ENCODE data around the gene HFM1. TPM values are rescaled to one million over a fixed set of nuclear protein-coding genes. Genes with fewer than 3 reads are reported as not detected.
"Not testable (repeated sequence)": the region's sequence is repeated elsewhere in the genome, so short reads cannot be mapped to it uniquely, and the experiment has no call there.

The HFM1 gene
- polyA plus RNA-seq, 1 donor (not counting 4 experiments of a cell fraction or from before 2014, with no cell fraction given), result not detected

GRCh38 chr1:91428182-91428798 is 23.7 kb upstream of the HFM1 start:
- Histone ChIP-seq H3K4me3 (ENCODE audit: control insufficient read depth in 2 of 3, extremely low read depth in 1 of 3, insufficient read depth in 2 of 3, low read depth in 1 of 3, low read length in 3 of 3) (no peak overlapping the region), H3K9ac (ENCODE audit: control insufficient read depth, extremely low read depth, insufficient read depth, low read length) (no peak overlapping the region), H3K27ac (ENCODE audit: control insufficient read depth, insufficient read depth, low read length) (no peak overlapping the region), H2AFZ (ENCODE audit: control insufficient read depth, low read length) (no peak overlapping the region), H3K27me3 (ENCODE audit: control insufficient read depth, extremely low read depth, insufficient read depth, low read length) (no peaks in the 10 kb centered on the region), H3K36me3 (ENCODE audit: control insufficient read depth in 2 of 2, extremely low read depth in 1 of 2, insufficient read depth in 2 of 2, low read length in 2 of 2) (no peaks in the 10 kb centered on the region), H3K79me2 (ENCODE audit: control insufficient read depth, insufficient read depth, low read length) (no peaks in the 10 kb centered on the region), H3K4me2 (ENCODE audit: control insufficient read depth, extremely low read depth, insufficient read depth, low read depth, low read length) (no peak overlapping the region), H3K9me1 (ENCODE audit: control insufficient read depth, extremely low read depth, insufficient read depth, low read length) (no peaks in the 10 kb centered on the region), H3K4me1 (ENCODE audit: control insufficient read depth, extremely low read depth, insufficient read depth, low read length) (no peaks in the 10 kb centered on the region), H4K20me1 (ENCODE audit: control insufficient read depth, extremely low read depth, insufficient read depth, low read length) (no peaks in the 10 kb centered on the region), H3K9me3 (ENCODE audit: control insufficient read depth, low read depth, low read length) (no peaks in the 10 kb centered on the region)
- no peak for FAIRE-seq
- dilution Hi-C loops (cut with MboI; ENCODE audit: extremely low pct_ligation_motif_present, low sequenced_read_pairs), result no loop called here
- TF ChIP-seq, protein P1, sequence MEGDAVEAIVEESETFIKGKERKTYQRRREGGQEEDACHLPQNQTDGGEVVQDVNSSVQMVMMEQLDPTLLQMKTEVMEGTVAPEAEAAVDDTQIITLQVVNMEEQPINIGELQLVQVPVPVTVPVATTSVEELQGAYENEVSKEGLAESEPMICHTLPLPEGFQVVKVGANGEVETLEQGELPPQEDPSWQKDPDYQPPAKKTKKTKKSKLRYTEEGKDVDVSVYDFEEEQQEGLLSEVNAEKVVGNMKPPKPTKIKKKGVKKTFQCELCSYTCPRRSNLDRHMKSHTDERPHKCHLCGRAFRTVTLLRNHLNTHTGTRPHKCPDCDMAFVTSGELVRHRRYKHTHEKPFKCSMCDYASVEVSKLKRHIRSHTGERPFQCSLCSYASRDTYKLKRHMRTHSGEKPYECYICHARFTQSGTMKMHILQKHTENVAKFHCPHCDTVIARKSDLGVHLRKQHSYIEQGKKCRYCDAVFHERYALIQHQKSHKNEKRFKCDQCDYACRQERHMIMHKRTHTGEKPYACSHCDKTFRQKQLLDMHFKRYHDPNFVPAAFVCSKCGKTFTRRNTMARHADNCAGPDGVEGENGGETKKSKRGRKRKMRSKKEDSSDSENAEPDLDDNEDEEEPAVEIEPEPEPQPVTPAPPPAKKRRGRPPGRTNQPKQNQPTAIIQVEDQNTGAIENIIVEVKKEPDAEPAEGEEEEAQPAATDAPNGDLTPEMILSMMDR (optimal IDR thresholded peaks at IDR 0.05 in 1 of 3, IDR thresholded peaks at IDR 0.05 in 1 of 3, conservative IDR thresholded peaks at IDR 0.05 in 1 of 3; ENCODE audit: extremely low read depth in 1 of 3, insufficient read depth in 2 of 3, low read length in 3 of 3), result no peak
- TF ChIP-seq EZH2 (IDR thresholded peaks at IDR 0.05; ENCODE audit: low read length), result no peak
- DNase-seq (ENCODE audit: low read depth, low spot score), result no peak

GRCh38 chr1:91427741-91428140 is 23.1 kb upstream of the HFM1 start:
- Histone ChIP-seq H3K9me1 (ENCODE audit: control insufficient read depth, extremely low read depth, insufficient read depth, low read length) (no peaks in the 10 kb centered on the region), H3K9ac (ENCODE audit: control insufficient read depth, extremely low read depth, insufficient read depth, low read length) (no peak overlapping the region), H3K4me1 (ENCODE audit: control insufficient read depth, extremely low read depth, insufficient read depth, low read length) (no peaks in the 10 kb centered on the region), H3K27ac (ENCODE audit: control insufficient read depth, insufficient read depth, low read length) (no peak overlapping the region), H3K9me3 (ENCODE audit: control insufficient read depth, low read depth, low read length) (no peaks in the 10 kb centered on the region), H3K4me3 (ENCODE audit: control insufficient read depth in 2 of 3, extremely low read depth in 1 of 3, insufficient read depth in 2 of 3, low read depth in 1 of 3, low read length in 3 of 3) (no peak overlapping the region), H3K79me2 (ENCODE audit: control insufficient read depth, insufficient read depth, low read length) (no peaks in the 10 kb centered on the region), H2AFZ (ENCODE audit: control insufficient read depth, low read length) (no peak overlapping the region), H3K4me2 (ENCODE audit: control insufficient read depth, extremely low read depth, insufficient read depth, low read depth, low read length) (no peak overlapping the region), H3K27me3 (ENCODE audit: control insufficient read depth, extremely low read depth, insufficient read depth, low read length) (no peaks in the 10 kb centered on the region), H3K36me3 (ENCODE audit: control insufficient read depth in 2 of 2, extremely low read depth in 1 of 2, insufficient read depth in 2 of 2, low read length in 2 of 2) (no peaks in the 10 kb centered on the region), H4K20me1 (ENCODE audit: control insufficient read depth, extremely low read depth, insufficient read depth, low read length) (no peaks in the 10 kb centered on the region)
- no peak for TF ChIP-seq EZH2 (IDR thresholded peaks at IDR 0.05; ENCODE audit: low read length)
- TF ChIP-seq, protein P1 (optimal IDR thresholded peaks at IDR 0.05 in 1 of 3, IDR thresholded peaks at IDR 0.05 in 1 of 3, conservative IDR thresholded peaks at IDR 0.05 in 1 of 3; ENCODE audit: extremely low read depth in 1 of 3, insufficient read depth in 2 of 3, low read length in 3 of 3), result no peak
- dilution Hi-C loops (cut with MboI; ENCODE audit: extremely low pct_ligation_motif_present, low sequenced_read_pairs), result no loop called here
- FAIRE-seq, result no peak
- DNase-seq (ENCODE audit: low read depth, low spot score), result no peak

DNA sequence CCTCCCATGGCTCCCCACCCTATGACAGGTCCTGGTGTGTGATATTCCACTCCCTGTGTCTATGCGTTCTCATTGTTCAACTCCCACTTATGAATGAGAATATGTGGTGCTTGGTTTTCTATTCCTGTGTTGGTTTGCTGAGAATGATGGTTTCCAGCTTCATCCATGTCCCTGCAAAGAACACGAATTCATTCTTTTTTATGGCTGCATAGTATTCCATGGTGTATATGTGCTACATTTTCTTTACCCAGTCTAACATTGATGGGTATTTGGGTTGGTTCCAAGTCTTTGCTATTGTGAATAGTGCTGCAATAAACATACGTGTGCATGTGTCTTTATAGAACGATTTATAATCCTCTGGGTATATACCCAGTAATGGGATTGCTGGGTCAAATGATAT is 17.9 kb upstream of the HFM1 start:
- H3K27me3 ChIP-seq (ENCODE audit: control insufficient read depth, extremely low read depth, insufficient read depth, low read length); H3K27ac ChIP-seq (ENCODE audit: control insufficient read depth, insufficient read depth, low read length); H3K79me2 ChIP-seq (ENCODE audit: control insufficient read depth, insufficient read depth, low read length); DNase-seq (ENCODE audit: low read depth, low spot score); H3K4me2 ChIP-seq (ENCODE audit: control insufficient read depth, extremely low read depth, insufficient read depth, low read depth, low read length); H3K4me3 ChIP-seq (ENCODE audit: control insufficient read depth in 2 of 3, extremely low read depth in 1 of 3, insufficient read depth in 2 of 3, low read depth in 1 of 3, low read length in 3 of 3); H3K36me3 ChIP-seq (ENCODE audit: control insufficient read depth in 2 of 2, extremely low read depth in 1 of 2, insufficient read depth in 2 of 2, low read length in 2 of 2); FAIRE-seq; H3K9ac ChIP-seq (ENCODE audit: control insufficient read depth, extremely low read depth, insufficient read depth, low read length); H3K4me1 ChIP-seq (ENCODE audit: control insufficient read depth, extremely low read depth, insufficient read depth, low read length); H3K9me1 ChIP-seq (ENCODE audit: control insufficient read depth, extremely low read depth, insufficient read depth, low read length); H4K20me1 ChIP-seq (ENCODE audit: control insufficient read depth, extremely low read depth, insufficient read depth, low read length); H2AFZ ChIP-seq (ENCODE audit: control insufficient read depth, low read length); H3K9me3 ChIP-seq (ENCODE audit: control insufficient read depth, low read depth, low read length); dilution Hi-C loops (cut with MboI; ENCODE audit: extremely low pct_ligation_motif_present, low sequenced_read_pairs): not testable (repeated sequence)

Data from keratinocyte (primary cell).